KMS-11 (cell line): ENCODE measurements around the gene SLC16A5.

Experiments used
- H2AFZ ChIP-seq: fragments of 200-600 bp; sonication (generic); 2 replicates; pipeline ENCODE4 v1.6.1; 2016; ENCODE audit warnings: antibody characterized with exemption, mixed run types, low read depth
- H3K27ac ChIP-seq: fragments of 200-600 bp; sonication (generic); 2 replicates; pipeline ENCODE4 v1.6.1; 2016; ENCODE audit warnings: mild to moderate bottlenecking, mixed run types
- H3K27me3 ChIP-seq: fragments of 200-600 bp; sonication (generic); 2 replicates; pipeline ENCODE4 v1.6.1; 2017; ENCODE audit warnings: mild to moderate bottlenecking, low read depth, mixed run types, moderate library complexity; ENCODE audit not compliant: insufficient read depth
- H3K36me3 ChIP-seq: fragments of 200-600 bp; sonication (generic); 2 replicates; pipeline ENCODE4 v1.6.1; 2017; ENCODE audit warnings: mild to moderate bottlenecking, mixed run types; ENCODE audit not compliant: insufficient read depth
- H3K4me1 ChIP-seq: fragments of 200-600 bp; sonication (generic); 2 replicates; pipeline ENCODE4 v1.6.1; 2016; ENCODE audit warnings: mild to moderate bottlenecking, low read depth, mixed run types; ENCODE audit not compliant: poor library complexity, severe bottlenecking
- H3K4me2 ChIP-seq: fragments of 200-600 bp; sonication (generic); 2 replicates; pipeline ENCODE4 v1.7.0; 2016; ENCODE audit warnings: mild to moderate bottlenecking, mixed run types
- H3K4me3 ChIP-seq: fragments of 200-600 bp; sonication (generic); IDR thresholded peaks from 2 replicates; pipeline ENCODE4 v1.6.1; 2017; ENCODE audit warnings: low read depth, low read length, mixed read lengths; ENCODE audit not compliant: insufficient read depth
- H3K79me2 ChIP-seq: fragments of 200-600 bp; sonication (generic); 2 replicates; pipeline ENCODE4 v1.6.1; 2016; ENCODE audit warnings: low read depth, mixed run types; ENCODE audit not compliant: insufficient read depth
- H3K9ac ChIP-seq: fragments of 200-600 bp; sonication (generic); 2 replicates; pipeline ENCODE4 v1.6.1; 2016; ENCODE audit warnings: mild to moderate bottlenecking, mixed run types
- H4K20me1 ChIP-seq: fragments of 200-600 bp; sonication (generic); 2 replicates; pipeline ENCODE4 v1.6.1; 2016; ENCODE audit warnings: mild to moderate bottlenecking, mixed run types; ENCODE audit not compliant: insufficient read depth
- CTCF ChIP-seq: fragments of 200-600 bp; sonication (generic); conservative IDR thresholded peaks from 2 replicates; pipeline ENCODE4 v1.6.1; 2017; ENCODE audit warnings: low read depth, mild to moderate bottlenecking, antibody characterized with exemption, low read length, moderate library complexity, mixed read lengths

The SLC16A5 gene

GRCh38 chr17:75079023-75079373 lies 8.8 kb upstream of the SLC16A5 start:
- Histone ChIP-seq H3K9ac (no peak overlapping the region), H4K20me1 (no peaks in the 10 kb centered on the region), H3K4me3 (no peak overlapping the region), H3K79me2 (no peaks in the 10 kb centered on the region), H3K36me3 (no peaks in the 10 kb centered on the region), H3K27me3 (no peaks in the 10 kb centered on the region), H3K27ac (no peak overlapping the region), H3K4me2 (no peak overlapping the region), H2AFZ (no peak overlapping the region), H3K4me1 (no peaks in the 10 kb centered on the region)
- TF ChIP-seq CTCF = no peak

GRCh38 chr17:75081611-75082540 lies 5.9 kb upstream of the SLC16A5 start:
- no peak overlapping the region for H2AFZ ChIP-seq
- no peak overlapping the region for H3K9ac ChIP-seq
- no peak overlapping the region for H3K4me3 ChIP-seq
- H3K27ac ChIP-seq = no peak overlapping the region
- no peaks in the 10 kb centered on the region for H3K79me2 ChIP-seq
- H3K27me3 ChIP-seq = no peaks in the 10 kb centered on the region
- TF ChIP-seq CTCF = no peak
- no peak overlapping the region for H3K4me2 ChIP-seq
- H4K20me1 ChIP-seq = no peaks in the 10 kb centered on the region
- no peaks in the 10 kb centered on the region for H3K36me3 ChIP-seq
- no peaks in the 10 kb centered on the region for H3K4me1 ChIP-seq

- Histone ChIP-seq H2AFZ (no peak overlapping the region), H3K79me2 (no peaks in the 10 kb centered on the region), H3K27ac (no peak overlapping the region), H4K20me1 (no peaks in the 10 kb centered on the region), H3K27me3 (no peaks in the 10 kb centered on the region), H3K4me3 (no peak overlapping the region), H3K9ac (no peak overlapping the region), H3K4me1 (no peaks in the 10 kb centered on the region), H3K36me3 (no peaks in the 10 kb centered on the region), H3K4me2 (no peak overlapping the region)
- TF ChIP-seq CTCF = no peak
These were observed 5.1 kb upstream of the SLC16A5 start for GRCh38 chr17:75082683-75083082.

GRCh38 chr17:75084039-75084660 lies 3.6 kb upstream of the SLC16A5 start:
- H3K4me3 ChIP-seq = no peak overlapping the region
- no peaks in the 10 kb centered on the region for H3K79me2 ChIP-seq
- no peak for TF ChIP-seq CTCF
- H4K20me1 ChIP-seq = no peaks in the 10 kb centered on the region
- H2AFZ ChIP-seq = no peak overlapping the region
- no peaks in the 10 kb centered on the region for H3K4me1 ChIP-seq
- no peaks in the 10 kb centered on the region for H3K27me3 ChIP-seq
- H3K9ac ChIP-seq = no peak overlapping the region
- no peak overlapping the region for H3K4me2 ChIP-seq
- no peak overlapping the region for H3K27ac ChIP-seq
- H3K36me3 ChIP-seq = no peaks in the 10 kb centered on the region
